Parathyroid adenoma (tissue), 2 donors: ENCODE data around the gene PPP1R3G.

Experiments
- H2AFZ ChIP-seq: fragments of 300-600 bp; sonication (generic); one replicate; pipeline ENCODE4 v1.7.0; 2017; ENCODE audit warnings: antibody characterized with exemption, mild to moderate bottlenecking
- H3K27ac ChIP-seq: fragments of 300-600 bp; sonication (generic); one replicate; pipeline ENCODE4 v1.7.0; 2017
- H3K27me3 ChIP-seq: fragments of 300-600 bp; sonication (generic); one replicate; pipeline ENCODE4 v1.7.0; 2017; ENCODE audit warnings: low read length; ENCODE audit not compliant: control insufficient read depth, insufficient read depth
- H3K36me3 ChIP-seq: fragments of 300-600 bp; sonication (generic); one replicate; pipeline ENCODE4 v1.7.0; 2017; ENCODE audit warnings: low read length; ENCODE audit not compliant: control insufficient read depth, insufficient read depth
- H3K4me1 ChIP-seq: fragments of 300-600 bp; sonication (generic); one replicate; pipeline ENCODE4 v1.7.0; 2017; ENCODE audit warnings: control low read depth
- H3K4me2 ChIP-seq: fragments of 300-600 bp; sonication (generic); one replicate; pipeline ENCODE4 v1.7.0; 2017; ENCODE audit warnings: low read length
- H3K4me3 ChIP-seq: fragments of 300-600 bp; sonication (generic); one replicate; pipeline ENCODE4 v1.7.0; 2017; ENCODE audit warnings: low read depth, low read length
- H3K79me2 ChIP-seq: fragments of 300-600 bp; sonication (generic); one replicate; pipeline ENCODE4 v1.7.0; 2017; ENCODE audit warnings: control low read depth
- H3K9ac ChIP-seq: fragments of 300-600 bp; sonication (generic); one replicate; pipeline ENCODE4 v1.7.0; 2017; ENCODE audit warnings: mild to moderate bottlenecking
- H3K9me3 ChIP-seq: fragments of 300-600 bp; sonication (generic); one replicate; pipeline ENCODE4 v1.7.0; 2017; ENCODE audit warnings: low read length; ENCODE audit not compliant: control insufficient read depth
- TF ChIP-seq, protein P1 (sequence below): fragments of 300-600 bp; sonication (generic); IDR thresholded peaks from one replicate; pipeline ENCODE4 v1.7.0; 2017; ENCODE audit warnings: antibody characterized with exemption, mild to moderate bottlenecking
- donor health status: primary hyperparathyroidism.

The PPP1R3G gene

DNA sequence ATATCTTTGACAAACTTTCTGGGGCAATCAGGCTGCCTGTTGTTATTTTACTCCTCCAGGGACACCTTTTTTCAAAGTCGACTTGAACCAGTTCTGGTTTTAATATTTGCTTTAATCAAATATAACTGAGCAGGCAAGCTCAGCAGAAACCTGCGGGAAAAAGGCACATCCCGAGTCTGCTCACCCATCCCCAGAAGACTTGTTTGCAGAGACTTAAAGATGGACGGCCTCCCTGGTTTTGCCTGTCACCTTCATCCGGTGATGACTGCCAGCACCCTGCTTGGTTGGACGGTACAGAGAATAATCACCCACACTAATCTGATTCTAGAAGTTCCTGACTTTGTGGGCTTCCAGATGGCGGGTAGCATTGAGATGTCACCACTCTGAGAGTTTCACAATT is 36.8 kb downstream of the PPP1R3G start:
- H3K27me3 ChIP-seq: no peaks in the 10 kb centered on the region
- H2AFZ ChIP-seq: no peak overlapping the region
- no peak overlapping the region for H3K4me3 ChIP-seq
- no peaks in the 10 kb centered on the region for H3K9me3 ChIP-seq
- no peaks in the 10 kb centered on the region for H3K4me1 ChIP-seq
- no peak overlapping the region for H3K4me2 ChIP-seq
- no peaks in the 10 kb centered on the region for H3K36me3 ChIP-seq
- TF ChIP-seq, protein P1, sequence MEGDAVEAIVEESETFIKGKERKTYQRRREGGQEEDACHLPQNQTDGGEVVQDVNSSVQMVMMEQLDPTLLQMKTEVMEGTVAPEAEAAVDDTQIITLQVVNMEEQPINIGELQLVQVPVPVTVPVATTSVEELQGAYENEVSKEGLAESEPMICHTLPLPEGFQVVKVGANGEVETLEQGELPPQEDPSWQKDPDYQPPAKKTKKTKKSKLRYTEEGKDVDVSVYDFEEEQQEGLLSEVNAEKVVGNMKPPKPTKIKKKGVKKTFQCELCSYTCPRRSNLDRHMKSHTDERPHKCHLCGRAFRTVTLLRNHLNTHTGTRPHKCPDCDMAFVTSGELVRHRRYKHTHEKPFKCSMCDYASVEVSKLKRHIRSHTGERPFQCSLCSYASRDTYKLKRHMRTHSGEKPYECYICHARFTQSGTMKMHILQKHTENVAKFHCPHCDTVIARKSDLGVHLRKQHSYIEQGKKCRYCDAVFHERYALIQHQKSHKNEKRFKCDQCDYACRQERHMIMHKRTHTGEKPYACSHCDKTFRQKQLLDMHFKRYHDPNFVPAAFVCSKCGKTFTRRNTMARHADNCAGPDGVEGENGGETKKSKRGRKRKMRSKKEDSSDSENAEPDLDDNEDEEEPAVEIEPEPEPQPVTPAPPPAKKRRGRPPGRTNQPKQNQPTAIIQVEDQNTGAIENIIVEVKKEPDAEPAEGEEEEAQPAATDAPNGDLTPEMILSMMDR: no peak
- no peak overlapping the region for H3K9ac ChIP-seq
- no peak overlapping the region for H3K27ac ChIP-seq
- H3K79me2 ChIP-seq: peaks cover 9% of the 10 kb centered on the region

DNA sequence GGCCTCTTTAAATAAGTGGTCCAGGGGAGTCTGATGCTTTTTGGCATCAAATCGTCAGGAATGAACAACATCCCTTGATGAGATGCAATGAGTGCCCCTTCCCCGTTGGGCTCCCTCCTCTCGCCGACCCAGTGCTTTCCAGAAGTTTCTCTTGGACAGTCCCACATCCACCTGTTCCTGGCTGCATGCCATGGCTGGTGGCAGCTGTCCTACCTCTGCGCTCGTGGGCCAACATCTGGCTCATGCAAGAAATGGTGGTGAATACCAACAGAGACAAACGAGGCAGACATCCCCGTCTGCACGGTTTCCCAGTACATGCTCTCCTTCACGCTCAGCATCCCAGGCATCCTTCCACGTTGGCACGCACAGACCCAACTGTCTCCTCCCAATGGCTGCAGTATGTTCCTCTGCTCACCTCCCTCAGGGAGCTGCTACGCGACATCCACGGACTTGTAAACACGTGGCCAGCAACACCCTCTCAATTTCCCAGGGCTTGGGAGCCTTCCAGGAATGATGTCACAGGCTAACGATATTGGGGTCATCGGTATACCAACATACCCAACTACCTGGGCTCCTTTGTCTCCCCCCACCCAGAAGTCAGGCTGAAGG is 37.5 kb downstream of the PPP1R3G start:
- H3K36me3 ChIP-seq: no peaks in the 10 kb centered on the region
- H3K27me3 ChIP-seq: no peaks in the 10 kb centered on the region
- no peak overlapping the region for H3K9ac ChIP-seq
- H3K4me1 ChIP-seq: no peaks in the 10 kb centered on the region
- no peak overlapping the region for H3K4me2 ChIP-seq
- H3K9me3 ChIP-seq: no peaks in the 10 kb centered on the region
- H2AFZ ChIP-seq: no peak overlapping the region
- peaks cover 9% of the 10 kb centered on the region for H3K79me2 ChIP-seq
- TF ChIP-seq, protein P1: no peak
- no peak overlapping the region for H3K27ac ChIP-seq
- no peak overlapping the region for H3K4me3 ChIP-seq

DNA sequence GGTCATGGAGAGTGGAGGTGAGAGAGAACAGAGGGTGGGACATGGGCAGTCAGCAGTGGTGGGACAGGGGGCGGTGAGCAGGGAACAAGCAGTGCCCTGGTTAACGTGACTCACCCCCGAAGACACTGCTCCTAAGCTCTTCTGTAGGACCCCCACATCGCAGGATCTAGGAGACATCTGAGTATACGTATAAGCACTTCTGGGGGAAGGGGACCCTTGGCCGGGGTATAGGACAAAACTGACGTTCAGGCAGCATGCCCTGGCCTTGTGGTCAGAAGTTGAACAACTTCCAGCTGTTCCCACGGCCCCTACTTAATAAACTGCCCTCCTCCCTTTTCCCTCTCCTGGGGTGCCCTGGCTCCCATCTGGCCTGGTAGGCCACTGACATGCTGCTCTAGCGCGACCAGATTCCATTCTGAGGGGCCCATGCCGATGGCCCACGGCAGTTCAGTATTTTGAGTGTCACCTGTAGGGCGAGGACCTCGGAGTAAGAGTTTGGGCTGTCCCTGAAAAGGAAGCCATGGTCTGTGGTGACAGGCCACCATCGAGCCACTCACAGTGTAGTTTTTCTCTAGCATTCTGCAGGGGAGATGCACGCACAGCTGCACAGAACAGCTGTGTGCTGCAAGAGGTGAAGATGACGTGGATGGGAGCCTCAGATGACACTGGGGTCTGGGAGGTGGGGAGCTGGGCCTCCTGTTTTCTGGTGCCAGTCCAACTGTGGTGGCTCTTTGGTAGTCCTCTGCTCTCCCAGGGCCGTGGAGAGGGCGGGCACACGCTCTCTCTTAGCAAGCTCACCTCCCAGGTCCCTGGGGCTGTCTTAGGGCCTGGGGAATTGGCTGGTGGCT is 38.4 kb downstream of the PPP1R3G start:
- H3K9ac ChIP-seq: no peak overlapping the region
- no peak overlapping the region for H3K4me3 ChIP-seq
- TF ChIP-seq, protein P1: no peak
- no peaks in the 10 kb centered on the region for H3K4me1 ChIP-seq
- H3K36me3 ChIP-seq: no peaks in the 10 kb centered on the region
- H3K27me3 ChIP-seq: no peaks in the 10 kb centered on the region
- H3K27ac ChIP-seq: no peak overlapping the region
- no peak overlapping the region for H2AFZ ChIP-seq
- peaks cover 9% of the 10 kb centered on the region for H3K79me2 ChIP-seq
- H3K4me2 ChIP-seq: no peak overlapping the region
- H3K9me3 ChIP-seq: no peaks in the 10 kb centered on the region

DNA sequence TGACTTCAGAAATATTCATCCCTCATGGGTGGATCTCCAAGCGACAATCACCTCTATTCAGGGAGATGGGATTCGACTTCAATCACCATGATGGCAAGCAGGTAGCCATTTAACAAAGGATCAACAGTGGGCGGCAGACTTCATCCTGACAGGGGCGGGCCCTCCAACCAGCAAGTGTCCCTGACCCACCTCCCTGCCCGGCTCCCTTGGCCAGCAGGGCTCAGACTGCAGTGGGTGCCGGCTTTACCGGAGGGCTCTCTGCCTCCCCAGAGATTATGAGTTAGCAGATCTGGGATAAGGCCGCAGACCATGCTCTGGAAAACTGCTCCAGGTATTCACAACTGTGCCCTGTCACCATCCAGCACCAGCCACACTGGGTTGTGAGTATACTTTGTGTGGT is 39.4 kb downstream of the PPP1R3G start:
- no peaks in the 10 kb centered on the region for H3K36me3 ChIP-seq
- H2AFZ ChIP-seq: no peak overlapping the region
- no peak overlapping the region for H3K4me2 ChIP-seq
- no peaks in the 10 kb centered on the region for H3K9me3 ChIP-seq
- H3K27me3 ChIP-seq: no peaks in the 10 kb centered on the region
- no peak overlapping the region for H3K27ac ChIP-seq
- H3K4me1 ChIP-seq: no peaks in the 10 kb centered on the region
- H3K79me2 ChIP-seq: peaks cover 9% of the 10 kb centered on the region
- H3K9ac ChIP-seq: no peak overlapping the region
- TF ChIP-seq, protein P1: no peak
- H3K4me3 ChIP-seq: no peak overlapping the region
